Breast epithelium (tissue), 3 donors: ENCODE results near the gene NCOA5.

Source experiments
- CTCF ChIP-seq, 3 donors: fragments of 450-650 bp; IDR thresholded peaks; one replicate each; pipeline ENCODE4 v1.5.1; 2016 to 2017; ENCODE audit warnings: antibody characterized with exemption in 3 of 3, mild to moderate bottlenecking in 3 of 3, moderate library complexity in 3 of 3
- POLR2A ChIP-seq: fragments of 450-650 bp; IDR thresholded peaks from one replicate; pipeline ENCODE4 v1.6.1; 2016; ENCODE audit warnings: antibody characterized with exemption, mild to moderate bottlenecking, moderate library complexity
- POLR2AphosphoS5 ChIP-seq, 3 donors: sonication (generic); formaldehyde crosslinking; IDR thresholded peaks; one replicate each; pipeline ENCODE4 v1.6.1; 2017; ENCODE audit warnings: antibody characterized with exemption in 3 of 3

GRCh38 chr20:46071573-46071972, 18.2 kb downstream of the NCOA5 start:
- TF ChIP-seq POLR2A (no peak), CTCF (IDR thresholded peaks at IDR 0.05) (no peak), POLR2AphosphoS5 (IDR thresholded peaks at IDR 0.05) (no peak)
